Breast epithelium (tissue), 3 donors: ENCODE data around the gene PNPLA5.

Source experiments
- POLR2A ChIP-seq: fragments of 450-650 bp; IDR thresholded peaks from one replicate; pipeline ENCODE4 v1.6.1; 2016; ENCODE audit warnings: antibody characterized with exemption, mild to moderate bottlenecking, moderate library complexity
- POLR2AphosphoS5 ChIP-seq, 3 donors: sonication (generic); formaldehyde crosslinking; IDR thresholded peaks; one replicate each; pipeline ENCODE4 v1.6.1; 2017; ENCODE audit warnings: antibody characterized with exemption in 3 of 3
- TF ChIP-seq, protein P1 (sequence below), 3 donors: fragments of 450-650 bp; IDR thresholded peaks; one replicate each; pipeline ENCODE4 v1.5.1; 2016 to 2017; ENCODE audit warnings: antibody characterized with exemption in 3 of 3, mild to moderate bottlenecking in 3 of 3, moderate library complexity in 3 of 3

DNA sequence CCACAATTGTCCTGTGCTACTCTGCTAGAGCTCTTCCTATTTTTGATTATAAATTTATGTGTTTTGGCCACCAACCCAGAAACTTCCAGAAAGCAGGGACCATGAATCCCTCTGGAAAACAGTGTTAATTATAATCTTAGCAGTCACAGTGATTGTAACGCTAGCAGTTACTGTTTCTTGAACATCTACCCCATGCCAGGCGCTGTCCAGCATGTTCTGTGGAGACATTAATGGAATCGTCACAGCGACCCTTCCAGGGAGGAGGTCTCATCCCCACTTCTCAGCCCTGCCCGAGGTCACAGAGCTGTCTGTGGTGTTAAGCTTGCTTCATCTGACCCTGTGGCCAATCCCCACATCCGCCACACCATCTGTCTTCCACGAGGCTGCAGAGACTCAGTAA, 13.9 kb upstream of the PNPLA5 start:
- TF ChIP-seq, protein P1, sequence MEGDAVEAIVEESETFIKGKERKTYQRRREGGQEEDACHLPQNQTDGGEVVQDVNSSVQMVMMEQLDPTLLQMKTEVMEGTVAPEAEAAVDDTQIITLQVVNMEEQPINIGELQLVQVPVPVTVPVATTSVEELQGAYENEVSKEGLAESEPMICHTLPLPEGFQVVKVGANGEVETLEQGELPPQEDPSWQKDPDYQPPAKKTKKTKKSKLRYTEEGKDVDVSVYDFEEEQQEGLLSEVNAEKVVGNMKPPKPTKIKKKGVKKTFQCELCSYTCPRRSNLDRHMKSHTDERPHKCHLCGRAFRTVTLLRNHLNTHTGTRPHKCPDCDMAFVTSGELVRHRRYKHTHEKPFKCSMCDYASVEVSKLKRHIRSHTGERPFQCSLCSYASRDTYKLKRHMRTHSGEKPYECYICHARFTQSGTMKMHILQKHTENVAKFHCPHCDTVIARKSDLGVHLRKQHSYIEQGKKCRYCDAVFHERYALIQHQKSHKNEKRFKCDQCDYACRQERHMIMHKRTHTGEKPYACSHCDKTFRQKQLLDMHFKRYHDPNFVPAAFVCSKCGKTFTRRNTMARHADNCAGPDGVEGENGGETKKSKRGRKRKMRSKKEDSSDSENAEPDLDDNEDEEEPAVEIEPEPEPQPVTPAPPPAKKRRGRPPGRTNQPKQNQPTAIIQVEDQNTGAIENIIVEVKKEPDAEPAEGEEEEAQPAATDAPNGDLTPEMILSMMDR (IDR thresholded peaks at IDR 0.05), result no peak
- no peak for TF ChIP-seq POLR2A
- TF ChIP-seq POLR2AphosphoS5 (IDR thresholded peaks at IDR 0.05), result no peak
